Upper lobe of left lung (tissue), 4 donors: ENCODE results near the gene NFKBIB.
A peak's percentile ranks its signal among the peaks of the same experiment; 100 is the strongest.

Source experiments
- EP300 ChIP-seq, 4 donors: sonication (generic); formaldehyde crosslinking; IDR thresholded peaks; one replicate each; pipeline ENCODE4 v1.5.1; 2017; ENCODE audit warnings: antibody characterized with exemption in 4 of 4, control low read depth in 2 of 4
- POLR2A ChIP-seq, 4 donors: fragments of 450-650 bp; IDR thresholded peaks; one replicate each; pipeline ENCODE4 v1.5.1; 2016 to 2017; ENCODE audit warnings: antibody characterized with exemption in 4 of 4, mild to moderate bottlenecking in 2 of 4
- POLR2AphosphoS5 ChIP-seq, 2 donors: sonication (generic); formaldehyde crosslinking; IDR thresholded peaks; one replicate each; pipeline ENCODE4 v1.5.1; 2017; ENCODE audit warnings: antibody characterized with exemption in 2 of 2
- TF ChIP-seq, protein P1 (sequence below), 6 experiments: fragments of 450-650 bp in 4 of 6; fragments of 200-600 bp in 2 of 6; sonication (generic) in 2 of 6; IDR thresholded peaks; one replicate each; pipeline ENCODE4 v1.5.1; 2016 to 2019; ENCODE audit warnings: antibody characterized with exemption in 6 of 6

- TF ChIP-seq POLR2A (IDR thresholded peaks at IDR 0.05) (peak in 3 of 4 donors; percentile 86 to 92 (median 88)), EP300 (IDR thresholded peaks at IDR 0.05) (peak in 1 of 4 donors; percentile 64), POLR2AphosphoS5 (IDR thresholded peaks at IDR 0.05) (peak; percentile 72 to 92)
- TF ChIP-seq, protein P1, sequence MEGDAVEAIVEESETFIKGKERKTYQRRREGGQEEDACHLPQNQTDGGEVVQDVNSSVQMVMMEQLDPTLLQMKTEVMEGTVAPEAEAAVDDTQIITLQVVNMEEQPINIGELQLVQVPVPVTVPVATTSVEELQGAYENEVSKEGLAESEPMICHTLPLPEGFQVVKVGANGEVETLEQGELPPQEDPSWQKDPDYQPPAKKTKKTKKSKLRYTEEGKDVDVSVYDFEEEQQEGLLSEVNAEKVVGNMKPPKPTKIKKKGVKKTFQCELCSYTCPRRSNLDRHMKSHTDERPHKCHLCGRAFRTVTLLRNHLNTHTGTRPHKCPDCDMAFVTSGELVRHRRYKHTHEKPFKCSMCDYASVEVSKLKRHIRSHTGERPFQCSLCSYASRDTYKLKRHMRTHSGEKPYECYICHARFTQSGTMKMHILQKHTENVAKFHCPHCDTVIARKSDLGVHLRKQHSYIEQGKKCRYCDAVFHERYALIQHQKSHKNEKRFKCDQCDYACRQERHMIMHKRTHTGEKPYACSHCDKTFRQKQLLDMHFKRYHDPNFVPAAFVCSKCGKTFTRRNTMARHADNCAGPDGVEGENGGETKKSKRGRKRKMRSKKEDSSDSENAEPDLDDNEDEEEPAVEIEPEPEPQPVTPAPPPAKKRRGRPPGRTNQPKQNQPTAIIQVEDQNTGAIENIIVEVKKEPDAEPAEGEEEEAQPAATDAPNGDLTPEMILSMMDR (IDR thresholded peaks at IDR 0.05): peak in 1 of 6 experiments; percentile 35
Observed at GRCh38 chr19:38899447-38900201, at the start of gene NFKBIB, which contains the start of gene SIRT2.
